GM19463 (cell line): ENCODE measurements around the gene TTC39A.

Source experiments
- ATAC-seq: cut with Tn5 transposase; IDR thresholded peaks from one replicate; pipeline ENCODE4 v1.9.1; 2021; ENCODE audit warnings: mild to moderate bottlenecking, moderate library complexity; ENCODE audit not compliant: unreplicated experiment

The TTC39A gene

GRCh38 chr1:51316113-51316845, 14.1 kb downstream of the TTC39A start:
- ATAC-seq: no peak

- no peak for ATAC-seq
These were observed 15.4 kb downstream of the TTC39A start for GRCh38 chr1:51314974-51315373.

GRCh38 chr1:51313961-51314777, 16.2 kb downstream of the TTC39A start:
- peak; percentile 58 for ATAC-seq

- no peak for ATAC-seq
These were observed 17.0 kb downstream of the TTC39A start for GRCh38 chr1:51313268-51313852.

GRCh38 chr1:51312718-51313117, 17.6 kb downstream of the TTC39A start:
- no peak for ATAC-seq

GRCh38 chr1:51311826-51312225, 18.5 kb downstream of the TTC39A start:
- ATAC-seq: no peak

- no peak for ATAC-seq
These were observed 19.3 kb downstream of the TTC39A start for GRCh38 chr1:51310871-51311613.

- ATAC-seq: no peak
These were observed 21.1 kb downstream of the TTC39A start for GRCh38 chr1:51309291-51309690.

GRCh38 chr1:51308636-51309035, 21.7 kb downstream of the TTC39A start:
- ATAC-seq: no peak

- no peak for ATAC-seq
These were observed 23.4 kb downstream of the TTC39A start for GRCh38 chr1:51306950-51307349.

GRCh38 chr1:51305371-51305823, 25.0 kb downstream of the TTC39A start:
- no peak for ATAC-seq

GRCh38 chr1:51304360-51304759, 26.0 kb downstream of the TTC39A start:
- no peak for ATAC-seq

- ATAC-seq: peak; percentile 49
These were observed 26.6 kb downstream of the TTC39A start for GRCh38 chr1:51303751-51304251.

- no peak for ATAC-seq
These were observed 27.0 kb downstream of the TTC39A start for GRCh38 chr1:51303315-51303714.

GRCh38 chr1:51302746-51303145, 27.6 kb downstream of the TTC39A start:
- no peak for ATAC-seq

GRCh38 chr1:51302270-51302669, 28.1 kb downstream of the TTC39A start:
- no peak for ATAC-seq

GRCh38 chr1:51301844-51302162, 28.6 kb downstream of the TTC39A start:
- ATAC-seq: no peak

GRCh38 chr1:51301152-51301843, 29.1 kb downstream of the TTC39A start:
- ATAC-seq: no peak

- ATAC-seq: no peak
These were observed 30.2 kb downstream of the TTC39A start for GRCh38 chr1:51299981-51300670.
